ENCODE measurements around the gene HDX.

HDX gene

DNA sequence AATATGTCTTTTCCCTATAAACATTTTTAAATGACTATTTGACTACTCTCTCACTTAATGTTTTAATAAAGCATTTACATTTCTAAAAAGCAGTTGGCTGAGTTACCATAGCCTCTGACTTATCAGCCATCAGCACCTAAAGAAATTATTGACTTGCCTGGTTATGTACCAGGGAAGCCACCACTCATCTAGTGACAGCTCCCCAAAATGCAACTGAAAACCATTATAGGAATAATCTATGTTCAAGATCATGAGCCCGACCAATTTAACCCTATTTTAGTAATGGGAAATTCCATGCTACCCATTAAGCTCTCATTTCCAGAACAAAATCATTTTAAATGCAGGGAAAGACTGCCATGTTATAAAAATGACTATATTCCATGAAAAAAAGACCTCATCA, 34.4 kb downstream of the HDX start:
- H3K4me1 ChIP-seq (ENCODE audit: control insufficient read depth in 1 of 2, insufficient read depth in 2 of 2, low read length in 2 of 2) = no peaks in the 10 kb centered on the region
- no peaks in the 10 kb centered on the region for H3K27me3 ChIP-seq (ENCODE audit: low read depth, low read length)
- no peak overlapping the region for H3K27ac ChIP-seq (ENCODE audit: low read length)

DNA sequence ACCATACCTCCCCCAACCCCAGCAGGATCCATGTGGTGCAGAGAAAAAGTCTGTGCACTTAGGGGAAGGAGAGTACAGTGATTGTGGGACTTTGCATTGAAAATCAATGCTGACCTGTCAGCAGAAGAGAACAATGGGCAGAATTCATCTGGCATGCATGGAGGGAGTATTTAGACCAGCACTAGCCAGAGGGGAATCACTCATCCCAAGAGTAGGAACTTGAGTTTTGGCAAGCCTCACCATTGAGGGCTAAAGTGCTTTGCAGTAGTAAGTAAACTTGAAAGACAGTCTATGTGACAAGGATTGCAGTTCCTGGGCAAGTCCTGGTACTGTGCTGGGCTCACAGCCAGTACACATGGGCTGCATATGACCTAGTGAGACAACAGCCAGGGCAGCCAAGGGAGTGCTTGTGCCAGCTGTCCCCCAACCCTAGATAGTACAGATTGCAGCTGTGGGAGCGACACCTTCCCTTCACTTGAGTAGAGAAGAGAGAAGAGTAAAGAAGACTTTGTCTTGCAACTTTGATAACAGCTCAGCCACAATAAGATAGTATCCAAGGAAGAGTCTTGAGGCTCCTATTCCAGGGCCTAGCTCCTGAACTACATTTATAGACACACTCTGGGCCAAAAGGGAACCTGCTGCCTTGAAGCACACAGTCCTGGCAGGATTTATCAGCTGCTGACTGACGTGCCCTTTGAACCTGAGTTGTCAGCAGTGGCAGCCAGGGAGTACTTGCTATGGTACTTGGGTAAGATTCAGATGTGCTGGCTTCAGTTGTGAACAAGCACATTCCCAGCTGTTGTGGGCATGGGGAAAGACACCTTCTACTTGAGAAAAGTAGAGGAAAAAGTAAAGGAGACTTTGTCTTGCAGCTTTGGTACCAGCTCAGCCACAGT, 48.7 kb downstream of the HDX start:
- Histone ChIP-seq H3K4me3 (ENCODE audit: low read depth in 1 of 2, low read length in 2 of 2) (no peak overlapping the region), H3K9me3 (ENCODE audit: control insufficient read depth in 1 of 2, low read length in 2 of 2) (peaks cover 0 to 4% of the 10 kb centered on the region in 2 donors), H3K36me3 (ENCODE audit: control insufficient read depth in 1 of 2, insufficient read depth in 2 of 2, low read length in 2 of 2) (no peaks in the 10 kb centered on the region), H3K4me1 (ENCODE audit: control insufficient read depth in 1 of 2, insufficient read depth in 2 of 2, low read length in 2 of 2) (no peaks in the 10 kb centered on the region), H3K27ac (ENCODE audit: low read length) (no peak overlapping the region), H3K27me3 (ENCODE audit: low read depth, low read length) (no peaks in the 10 kb centered on the region)

More for the DNA sequence above, 34.4 kb downstream of the HDX start:
- H3K9me3 ChIP-seq (ENCODE audit: control insufficient read depth in 1 of 2, low read length in 2 of 2) = peaks cover 0 to 2% of the 10 kb centered on the region in 2 donors
- H3K36me3 ChIP-seq (ENCODE audit: control insufficient read depth in 1 of 2, insufficient read depth in 2 of 2, low read length in 2 of 2) = peaks cover 0 to 7% of the 10 kb centered on the region in 2 donors
- H3K4me3 ChIP-seq (ENCODE audit: low read depth in 1 of 2, low read length in 2 of 2) = no peak overlapping the region

DNA sequence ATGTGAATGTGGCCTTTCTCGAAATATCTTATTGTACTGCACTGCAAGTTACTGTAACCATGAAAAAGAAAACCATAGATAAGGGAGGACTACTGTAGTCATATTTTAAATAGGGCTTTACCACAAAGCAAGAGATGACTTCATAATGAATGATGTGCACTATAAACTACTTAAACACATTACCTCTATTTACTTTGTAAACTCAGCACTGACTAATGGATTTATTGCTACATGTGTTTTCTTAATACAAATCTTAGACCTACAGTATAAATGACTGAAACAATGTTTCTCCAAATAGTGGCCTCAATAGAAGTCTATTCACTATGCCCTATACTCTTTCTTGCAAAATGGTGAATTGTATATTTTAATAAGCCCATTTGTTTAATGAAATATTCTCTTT, 61.1 kb downstream of the HDX start:
- Histone ChIP-seq H3K4me1 (ENCODE audit: control insufficient read depth in 1 of 2, insufficient read depth in 2 of 2, low read length in 2 of 2) (no peaks in the 10 kb centered on the region), H3K27ac (ENCODE audit: low read length) (no peak overlapping the region), H3K27me3 (ENCODE audit: low read depth, low read length) (no peaks in the 10 kb centered on the region), H3K9me3 (ENCODE audit: control insufficient read depth in 1 of 2, low read length in 2 of 2) (no peaks in the 10 kb centered on the region), H3K36me3 (ENCODE audit: control insufficient read depth in 1 of 2, insufficient read depth in 2 of 2, low read length in 2 of 2) (no peaks in the 10 kb centered on the region), H3K4me3 (ENCODE audit: low read depth in 1 of 2, low read length in 2 of 2) (no peak overlapping the region)

DNA sequence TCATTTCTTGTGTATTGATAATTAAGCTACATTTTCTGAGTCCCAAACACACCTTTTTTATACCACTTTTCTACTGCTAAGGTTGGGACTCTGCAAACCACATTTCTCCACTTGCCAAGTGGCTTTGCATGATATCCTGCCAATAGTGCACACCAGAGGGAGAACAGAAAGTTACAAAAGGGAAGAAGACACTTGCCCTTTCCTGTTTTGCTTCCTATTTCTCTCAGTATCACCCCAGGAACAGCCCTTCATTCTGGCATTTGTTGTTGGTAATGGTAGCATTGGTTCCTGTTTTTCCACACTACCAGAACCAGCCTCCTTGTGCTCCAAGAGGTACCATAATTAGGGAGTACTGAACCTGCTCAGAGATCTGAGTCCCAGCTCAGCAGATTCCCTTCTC, 87.1 kb downstream of the HDX start:
- no peaks in the 10 kb centered on the region for H3K36me3 ChIP-seq (ENCODE audit: control insufficient read depth in 1 of 2, insufficient read depth in 2 of 2, low read length in 2 of 2)
- no peak overlapping the region for H3K4me3 ChIP-seq (ENCODE audit: low read depth in 1 of 2, low read length in 2 of 2)
- H3K27ac ChIP-seq (ENCODE audit: low read length) = no peak overlapping the region
- no peaks in the 10 kb centered on the region for H3K9me3 ChIP-seq (ENCODE audit: control insufficient read depth in 1 of 2, low read length in 2 of 2)
- no peaks in the 10 kb centered on the region for H3K4me1 ChIP-seq (ENCODE audit: control insufficient read depth in 1 of 2, insufficient read depth in 2 of 2, low read length in 2 of 2)
- H3K27me3 ChIP-seq (ENCODE audit: low read depth, low read length) = no peaks in the 10 kb centered on the region

DNA sequence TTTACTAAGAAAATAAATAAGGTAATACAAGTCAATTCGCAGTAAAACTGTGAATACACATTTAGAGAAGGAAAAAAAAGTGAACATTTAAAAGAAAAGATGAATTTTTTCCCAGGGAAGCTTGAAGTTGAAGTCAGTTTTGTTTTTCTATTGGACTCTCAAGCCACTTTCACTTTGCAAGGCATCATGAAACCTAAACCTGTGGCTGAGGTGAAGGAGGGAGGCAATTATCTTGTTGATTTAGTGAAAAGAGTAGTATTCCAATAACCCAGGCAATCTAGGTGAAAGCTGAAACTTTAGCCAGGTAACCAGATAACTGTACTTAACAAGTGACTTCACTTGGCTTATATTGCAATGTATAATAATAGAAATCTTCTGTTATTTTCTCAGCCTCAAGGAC, 138.6 kb downstream of the HDX start:
- no peaks in the 10 kb centered on the region for H3K9me3 ChIP-seq (ENCODE audit: control insufficient read depth in 1 of 2, low read length in 2 of 2)
- peak overlapping the region in 1 of 2 donors; percentile 28 for H3K4me3 ChIP-seq (ENCODE audit: low read depth in 1 of 2, low read length in 2 of 2)
- peaks cover 0 to 3% of the 10 kb centered on the region in 2 donors for H3K4me1 ChIP-seq (ENCODE audit: control insufficient read depth in 1 of 2, insufficient read depth in 2 of 2, low read length in 2 of 2)
- no peak overlapping the region for H3K27ac ChIP-seq (ENCODE audit: low read length)
- H3K36me3 ChIP-seq (ENCODE audit: control insufficient read depth in 1 of 2, insufficient read depth in 2 of 2, low read length in 2 of 2) = no peaks in the 10 kb centered on the region
- H3K27me3 ChIP-seq (ENCODE audit: low read depth, low read length) = no peaks in the 10 kb centered on the region

DNA sequence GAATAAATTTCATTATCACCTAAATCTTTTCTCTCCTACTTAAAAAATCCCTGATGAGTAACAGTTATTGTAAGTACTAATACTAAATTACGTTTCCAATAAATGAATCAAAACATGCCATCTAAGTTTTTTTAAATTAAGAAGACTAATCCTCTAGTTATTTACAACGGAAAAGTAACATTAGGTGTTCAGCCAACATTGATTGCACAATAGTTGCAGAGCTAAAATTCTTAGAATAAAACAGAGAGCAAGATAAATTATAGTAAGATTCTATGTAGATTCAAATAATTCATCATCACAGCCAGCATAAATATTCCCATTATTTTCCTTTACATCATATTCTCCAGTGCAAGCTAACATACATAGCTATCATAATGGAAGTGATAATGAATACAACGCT, 139.2 kb downstream of the HDX start:
- Histone ChIP-seq H3K4me3 (ENCODE audit: low read depth in 1 of 2, low read length in 2 of 2) (no peak overlapping the region), H3K4me1 (ENCODE audit: control insufficient read depth in 1 of 2, insufficient read depth in 2 of 2, low read length in 2 of 2) (peaks cover 0 to 3% of the 10 kb centered on the region in 2 donors), H3K27me3 (ENCODE audit: low read depth, low read length) (no peaks in the 10 kb centered on the region), H3K27ac (ENCODE audit: low read length) (no peak overlapping the region), H3K36me3 (ENCODE audit: control insufficient read depth in 1 of 2, insufficient read depth in 2 of 2, low read length in 2 of 2) (no peaks in the 10 kb centered on the region), H3K9me3 (ENCODE audit: control insufficient read depth in 1 of 2, low read length in 2 of 2) (no peaks in the 10 kb centered on the region)

DNA sequence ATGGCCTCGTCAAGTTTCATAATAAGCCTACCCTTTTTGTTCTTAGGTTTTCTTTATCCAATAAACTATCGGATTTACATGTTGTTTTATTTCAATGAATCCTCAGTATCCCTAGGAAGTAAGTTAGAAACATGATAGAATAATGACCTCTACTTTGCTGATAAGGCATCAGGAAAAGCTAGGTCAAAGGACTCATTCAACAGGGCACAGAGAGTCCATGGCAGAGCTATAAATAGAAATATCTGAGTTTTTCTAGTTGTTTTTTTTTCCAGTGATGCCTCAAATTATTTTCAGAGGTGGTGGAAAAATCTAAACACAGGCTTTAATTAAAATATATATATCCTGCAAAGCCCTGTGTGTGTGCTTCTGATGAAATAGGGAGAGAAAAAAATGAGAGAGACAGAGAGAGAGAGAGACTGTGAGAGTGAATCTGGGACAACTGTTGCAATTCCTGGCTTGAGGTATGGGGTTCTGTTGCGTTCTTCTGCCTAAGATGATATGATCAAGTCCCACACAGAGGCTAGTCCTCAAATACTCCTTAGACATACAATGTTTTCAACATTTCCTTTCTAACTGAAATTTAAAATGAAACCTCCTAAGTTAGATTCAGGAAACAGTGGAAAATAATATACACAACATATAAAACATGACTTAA, 139.9 kb downstream of the HDX start:
- Histone ChIP-seq H3K4me3 (ENCODE audit: low read depth in 1 of 2, low read length in 2 of 2) (no peak overlapping the region), H3K4me1 (ENCODE audit: control insufficient read depth in 1 of 2, insufficient read depth in 2 of 2, low read length in 2 of 2) (peaks cover 0 to 3% of the 10 kb centered on the region in 2 donors), H3K27ac (ENCODE audit: low read length) (no peak overlapping the region), H3K9me3 (ENCODE audit: control insufficient read depth in 1 of 2, low read length in 2 of 2) (no peaks in the 10 kb centered on the region), H3K27me3 (ENCODE audit: low read depth, low read length) (no peaks in the 10 kb centered on the region), H3K36me3 (ENCODE audit: control insufficient read depth in 1 of 2, insufficient read depth in 2 of 2, low read length in 2 of 2) (no peaks in the 10 kb centered on the region)

DNA sequence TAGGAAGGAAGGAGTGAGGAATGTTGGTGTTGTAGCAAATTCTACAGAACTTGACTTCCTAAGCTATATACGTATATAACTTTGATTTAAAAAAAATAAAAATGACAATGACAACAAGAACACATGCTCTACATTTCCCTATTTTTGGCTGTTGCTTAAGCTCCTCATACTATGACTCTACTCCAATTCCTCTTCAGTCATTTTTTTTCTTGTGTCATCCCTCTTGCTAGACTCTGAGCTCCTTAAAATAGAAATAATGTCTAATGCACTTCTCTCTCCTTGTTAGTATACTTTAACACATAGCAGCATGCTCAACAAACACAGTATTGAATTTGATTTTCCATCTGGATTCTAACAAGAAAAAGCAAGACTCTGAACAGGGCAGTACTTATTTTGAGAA, 144.0 kb downstream of the HDX start:
- Histone ChIP-seq H3K9me3 (ENCODE audit: control insufficient read depth in 1 of 2, low read length in 2 of 2) (no peaks in the 10 kb centered on the region), H3K4me1 (ENCODE audit: control insufficient read depth in 1 of 2, insufficient read depth in 2 of 2, low read length in 2 of 2) (no peaks in the 10 kb centered on the region), H3K4me3 (ENCODE audit: low read depth in 1 of 2, low read length in 2 of 2) (no peak overlapping the region), H3K27ac (ENCODE audit: low read length) (no peak overlapping the region), H3K27me3 (ENCODE audit: low read depth, low read length) (no peaks in the 10 kb centered on the region), H3K36me3 (ENCODE audit: control insufficient read depth in 1 of 2, insufficient read depth in 2 of 2, low read length in 2 of 2) (no peaks in the 10 kb centered on the region)

DNA sequence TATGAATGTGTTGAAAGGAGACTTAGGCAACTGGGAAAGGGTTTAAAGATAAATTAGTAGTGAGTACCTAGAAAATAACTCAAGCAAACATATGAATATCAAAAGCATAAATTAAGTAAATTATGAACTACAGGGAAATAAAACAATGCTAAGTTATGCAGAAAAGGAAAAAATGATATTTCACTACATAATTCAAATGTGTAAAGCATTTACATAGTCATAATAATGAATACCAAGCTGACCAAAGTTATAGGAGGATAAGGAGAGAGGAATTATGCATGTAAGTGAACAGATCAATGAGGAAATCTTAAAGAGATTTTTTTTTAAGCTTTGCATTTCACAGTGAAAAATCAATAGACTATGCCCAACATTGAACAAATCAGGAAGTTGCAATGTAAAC, 145.0 kb downstream of the HDX start:
- no peak overlapping the region for H3K4me3 ChIP-seq (ENCODE audit: low read depth in 1 of 2, low read length in 2 of 2)
- H3K27me3 ChIP-seq (ENCODE audit: low read depth, low read length) = no peaks in the 10 kb centered on the region

DNA sequence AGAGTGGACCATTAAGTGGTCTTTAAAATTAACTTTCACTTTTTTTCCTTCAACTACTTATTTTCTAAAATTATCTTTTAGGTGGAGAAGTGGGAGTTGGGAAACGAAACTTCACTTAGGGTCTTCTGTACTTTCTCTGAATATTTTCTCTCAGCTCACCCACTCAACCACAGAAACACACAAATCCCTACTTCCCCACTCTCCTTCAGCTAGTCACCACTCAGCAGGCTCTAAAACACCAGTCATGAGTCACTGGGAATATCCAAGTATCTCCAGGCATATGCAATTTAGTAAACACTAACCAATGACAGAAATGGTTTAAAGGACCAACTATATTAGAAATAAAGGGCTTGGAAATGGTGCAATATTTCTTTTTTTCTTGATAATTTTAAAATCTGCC, 161.3 kb downstream of the HDX start:
- no peaks in the 10 kb centered on the region for H3K27me3 ChIP-seq (ENCODE audit: low read depth, low read length)
- H3K9me3 ChIP-seq (ENCODE audit: control insufficient read depth in 1 of 2, low read length in 2 of 2) = no peaks in the 10 kb centered on the region
- no peaks in the 10 kb centered on the region for H3K4me1 ChIP-seq (ENCODE audit: control insufficient read depth in 1 of 2, insufficient read depth in 2 of 2, low read length in 2 of 2)
- H3K4me3 ChIP-seq (ENCODE audit: low read depth in 1 of 2, low read length in 2 of 2) = no peak overlapping the region
- no peaks in the 10 kb centered on the region for H3K36me3 ChIP-seq (ENCODE audit: control insufficient read depth in 1 of 2, insufficient read depth in 2 of 2, low read length in 2 of 2)
- H3K27ac ChIP-seq (ENCODE audit: low read length) = no peak overlapping the region

More for the DNA sequence above, 145.0 kb downstream of the HDX start:
- Histone ChIP-seq H3K4me1 (ENCODE audit: control insufficient read depth in 1 of 2, insufficient read depth in 2 of 2, low read length in 2 of 2) (no peaks in the 10 kb centered on the region), H3K27ac (ENCODE audit: low read length) (no peak overlapping the region), H3K9me3 (ENCODE audit: control insufficient read depth in 1 of 2, low read length in 2 of 2) (no peaks in the 10 kb centered on the region), H3K36me3 (ENCODE audit: control insufficient read depth in 1 of 2, insufficient read depth in 2 of 2, low read length in 2 of 2) (no peaks in the 10 kb centered on the region)

DNA sequence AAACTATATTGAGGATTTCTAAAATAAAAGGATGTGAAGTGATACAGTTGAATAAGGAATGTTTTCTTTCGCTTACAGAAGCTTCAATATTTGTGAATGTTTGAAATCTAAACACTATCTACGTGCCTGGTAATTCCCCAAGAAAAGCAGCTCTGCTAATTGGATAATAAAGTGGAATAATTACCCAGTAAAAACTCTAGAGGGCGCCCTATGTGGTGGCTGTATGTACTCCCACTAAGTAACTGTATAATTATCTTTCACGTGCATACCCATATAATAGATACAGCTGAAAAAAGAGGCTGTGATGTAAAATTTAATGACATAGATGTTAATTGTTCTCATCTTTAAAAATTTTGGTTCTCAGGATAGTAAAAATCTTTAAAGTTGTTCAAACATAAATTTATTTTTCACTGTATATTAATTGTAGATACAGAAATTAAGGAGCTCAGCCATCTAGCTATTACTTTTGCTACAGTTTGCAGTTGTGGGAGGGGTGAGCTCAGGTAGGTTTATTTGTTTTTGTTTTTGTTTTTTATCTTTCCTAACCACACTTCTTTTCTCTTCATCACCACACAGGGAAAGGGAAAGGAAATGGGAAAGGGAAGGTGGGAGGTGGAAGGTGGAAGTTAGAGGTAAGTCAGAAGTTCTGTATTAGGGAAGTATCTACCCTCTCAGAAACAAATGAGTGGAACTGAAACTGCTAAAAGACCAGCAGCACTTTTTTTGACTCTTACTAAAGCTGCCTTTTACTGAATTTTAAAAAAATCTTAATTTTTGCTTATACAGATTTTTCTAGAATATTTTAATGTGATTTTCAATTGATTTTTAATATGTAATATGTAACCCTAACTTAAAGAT, 162.5 kb downstream of the HDX start:
- Histone ChIP-seq H3K27ac (ENCODE audit: low read length) (no peak overlapping the region), H3K4me3 (ENCODE audit: low read depth in 1 of 2, low read length in 2 of 2) (no peak overlapping the region), H3K9me3 (ENCODE audit: control insufficient read depth in 1 of 2, low read length in 2 of 2) (no peaks in the 10 kb centered on the region), H3K4me1 (ENCODE audit: control insufficient read depth in 1 of 2, insufficient read depth in 2 of 2, low read length in 2 of 2) (no peaks in the 10 kb centered on the region), H3K27me3 (ENCODE audit: low read depth, low read length) (no peaks in the 10 kb centered on the region), H3K36me3 (ENCODE audit: control insufficient read depth in 1 of 2, insufficient read depth in 2 of 2, low read length in 2 of 2) (no peaks in the 10 kb centered on the region)
